IgD-negative memory B cell (primary cell): ENCODE results near the gene DNAAF6. TPM values are rescaled to one million over a fixed set of nuclear protein-coding genes. Genes with fewer than 3 reads are reported as not detected.

Source experiments
- H3K27ac Mint-ChIP-seq, 3 donors: one replicate each; pipeline ENCODE4 v1.8.0; 2020 to 2022; ENCODE audit warnings: mild to moderate bottlenecking in 3 of 3, mixed read lengths in 3 of 3, moderate library complexity in 1 of 3
- H3K27me3 Mint-ChIP-seq: one replicate; pipeline ENCODE4 v1.8.0; 2021; ENCODE audit warnings: mixed read lengths
- H3K36me3 Mint-ChIP-seq: one replicate; pipeline ENCODE4 v1.8.0; 2020; ENCODE audit warnings: mild to moderate bottlenecking, mixed read lengths
- H3K4me1 Mint-ChIP-seq, 3 donors: one replicate each; pipeline ENCODE4 v1.8.0; 2020 to 2022; ENCODE audit warnings: mixed read lengths in 3 of 3, mild to moderate bottlenecking in 1 of 3
- H3K4me3 Mint-ChIP-seq, 4 donors: one replicate each; pipeline ENCODE4 v1.8.0; 2020 to 2022; ENCODE audit warnings: mild to moderate bottlenecking in 4 of 4, mixed read lengths in 4 of 4, moderate library complexity in 3 of 4
- H3K9me3 Mint-ChIP-seq, 3 donors: one replicate each; pipeline ENCODE4 v1.8.0; 2020 to 2021; ENCODE audit warnings: mixed read lengths in 3 of 3, mild to moderate bottlenecking in 1 of 3
- polyA plus RNA-seq: library from polyadenylated mRNA; unstranded; fragments of 300-500 nt; fragmentation: Illumina TruSeq; gene quantifications from one replicate; pipeline ENCODE4 v1.2.3, GENCODE V29; 2021

DNAAF6 gene
- polyA plus RNA-seq, 1 donor from 2014 or later: not detected

DNA sequence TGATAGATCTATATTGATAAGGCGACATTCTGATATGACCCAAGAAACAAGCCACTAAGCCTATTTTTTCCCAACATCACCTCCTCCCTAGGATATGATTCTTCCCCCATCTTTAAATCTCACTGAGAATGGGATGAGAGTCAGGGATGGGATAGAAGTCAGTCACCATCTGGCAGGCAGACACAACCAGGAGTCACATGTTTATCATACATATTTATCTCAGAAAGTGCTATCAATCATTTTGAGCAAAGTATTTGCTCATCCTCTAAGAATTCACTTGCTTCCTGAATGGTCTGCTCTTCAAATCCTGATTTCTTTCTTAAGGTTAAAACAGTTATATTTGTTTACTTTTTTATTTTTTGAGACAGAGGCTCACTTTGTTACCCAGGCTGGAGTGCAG, 20.3 kb downstream of the DNAAF6 start:
- no peak overlapping the region for H3K4me3 Mint-ChIP-seq
- no peaks in the 10 kb centered on the region for H3K9me3 Mint-ChIP-seq
- no peaks in the 10 kb centered on the region for H3K36me3 Mint-ChIP-seq
- no peak overlapping the region for H3K27ac Mint-ChIP-seq
- peaks cover 2 to 4% (median 4%) of the 10 kb centered on the region in 3 donors for H3K4me1 Mint-ChIP-seq
- H3K27me3 Mint-ChIP-seq: peaks cover 2% of the 10 kb centered on the region

DNA sequence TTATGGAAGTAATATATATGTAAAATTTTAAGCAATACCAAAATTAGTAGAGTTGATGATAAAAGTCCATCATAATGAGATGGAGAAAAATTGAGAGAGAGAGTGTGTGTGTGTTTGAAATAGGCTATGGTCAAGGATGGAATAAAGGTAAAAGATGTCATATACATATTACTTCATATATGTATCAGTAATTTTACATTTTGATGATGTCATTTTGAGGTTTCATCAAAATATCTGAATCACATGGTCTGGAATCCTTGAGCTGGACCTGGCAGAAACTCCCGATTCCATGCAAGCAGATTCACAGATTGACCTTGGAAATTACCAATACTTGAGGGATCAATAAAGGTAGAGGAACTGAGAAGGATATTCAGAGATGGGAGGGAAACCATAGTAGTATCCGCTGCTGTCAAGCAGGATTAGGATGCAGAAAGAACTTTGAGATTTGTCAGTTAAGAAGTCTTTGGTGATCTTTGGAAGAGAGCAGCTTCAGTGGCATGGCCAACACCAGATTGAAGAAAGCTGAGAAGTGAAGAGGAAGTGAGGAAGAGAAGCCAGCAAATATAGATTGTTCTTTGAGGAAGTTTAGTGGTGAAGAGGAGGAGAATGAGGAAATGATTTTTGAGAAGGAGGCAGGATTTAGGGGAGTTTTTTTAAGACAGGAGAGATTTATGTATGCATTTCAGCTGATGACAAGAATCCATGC, 21.5 kb downstream of the DNAAF6 start:
- H3K27ac Mint-ChIP-seq: no peak overlapping the region
- H3K4me1 Mint-ChIP-seq: peaks cover 2 to 4% (median 4%) of the 10 kb centered on the region in 3 donors
- H3K4me3 Mint-ChIP-seq: no peak overlapping the region
- H3K27me3 Mint-ChIP-seq: peaks cover 2% of the 10 kb centered on the region
- H3K36me3 Mint-ChIP-seq: no peaks in the 10 kb centered on the region
- H3K9me3 Mint-ChIP-seq: no peaks in the 10 kb centered on the region

DNA sequence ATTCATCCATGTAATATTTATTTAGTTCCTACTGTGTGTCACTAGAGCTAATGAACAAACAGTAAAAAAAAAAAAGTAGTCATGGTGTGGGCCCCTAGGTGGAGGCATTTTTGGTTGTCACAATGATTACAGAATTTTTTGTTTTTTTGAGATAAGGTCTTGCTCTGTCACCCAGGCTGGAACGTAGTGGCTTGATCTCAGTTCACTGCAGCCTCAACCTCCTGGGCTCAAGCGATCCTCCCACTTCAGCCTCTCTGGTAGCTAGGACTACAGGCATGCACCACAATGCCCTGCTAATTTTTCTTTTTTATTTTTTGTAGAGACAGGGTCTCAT, 22.0 kb downstream of the DNAAF6 start:
- H3K4me3 Mint-ChIP-seq: no peak overlapping the region
- no peaks in the 10 kb centered on the region for H3K9me3 Mint-ChIP-seq
- H3K27me3 Mint-ChIP-seq: peaks cover 2% of the 10 kb centered on the region
- no peaks in the 10 kb centered on the region for H3K36me3 Mint-ChIP-seq
- no peak overlapping the region for H3K27ac Mint-ChIP-seq
- H3K4me1 Mint-ChIP-seq: peaks cover 2 to 4% (median 4%) of the 10 kb centered on the region in 3 donors

GRCh38 chrX:107272431-107272921, 66.1 kb downstream of the DNAAF6 start:
- peaks cover 0 to 3% (median 0%) of the 10 kb centered on the region in 3 donors for H3K4me1 Mint-ChIP-seq
- no peak overlapping the region for H3K27ac Mint-ChIP-seq
- peaks cover 9% of the 10 kb centered on the region for H3K27me3 Mint-ChIP-seq
- H3K36me3 Mint-ChIP-seq: no peaks in the 10 kb centered on the region
- H3K9me3 Mint-ChIP-seq: peaks cover 0 to 4% (median 4%) of the 10 kb centered on the region in 3 donors
- no peak overlapping the region for H3K4me3 Mint-ChIP-seq

DNA sequence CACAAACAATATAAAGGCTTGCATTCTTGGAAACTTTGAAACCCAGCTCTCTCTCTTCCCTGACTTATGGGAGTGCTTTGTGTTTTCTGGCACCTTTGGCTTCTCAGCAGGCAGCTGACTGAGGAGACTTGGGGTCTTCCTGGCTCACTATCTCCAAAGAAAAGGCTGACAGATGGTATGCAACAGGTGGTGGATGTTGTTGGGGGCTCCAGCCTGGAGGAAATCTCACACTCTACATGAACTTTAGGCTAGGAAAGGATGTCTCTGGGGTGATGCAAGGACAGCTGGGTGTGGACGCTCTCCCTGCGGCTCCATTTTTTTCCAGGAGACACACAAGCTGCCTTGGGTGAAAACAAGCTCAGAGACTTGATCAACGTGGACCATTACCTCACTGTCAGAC, 67.4 kb downstream of the DNAAF6 start:
- Mint-ChIP-seq H3K9me3 (peaks cover 0 to 4% (median 4%) of the 10 kb centered on the region in 3 donors), H3K4me1 (peaks cover 0 to 3% (median 0%) of the 10 kb centered on the region in 3 donors), H3K27ac (no peak overlapping the region), H3K27me3 (peaks cover 8% of the 10 kb centered on the region), H3K36me3 (no peaks in the 10 kb centered on the region), H3K4me3 (peak overlapping the region in 1 of 4 donors; percentile 49)

DNA sequence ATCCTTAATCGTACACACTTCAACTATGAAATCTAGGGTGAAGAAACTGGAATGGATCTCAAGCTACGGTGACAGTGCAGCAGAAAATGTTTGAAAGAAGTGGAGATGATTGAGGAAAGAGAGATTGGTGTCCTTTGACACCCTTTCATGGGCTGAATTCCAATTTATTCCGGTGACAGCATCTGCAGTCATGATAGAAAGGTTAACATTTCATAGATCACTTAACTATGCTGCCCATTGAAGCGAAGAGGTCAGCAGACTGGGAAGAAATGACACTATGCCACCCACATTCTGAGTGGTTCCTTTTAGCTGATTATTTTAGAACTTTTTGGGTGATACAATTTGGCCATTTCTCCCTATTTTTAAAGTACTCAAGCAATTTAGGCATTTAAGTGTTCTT, 82.3 kb downstream of the DNAAF6 start:
- H3K4me3 Mint-ChIP-seq: no peak overlapping the region
- H3K27ac Mint-ChIP-seq: no peak overlapping the region
- no peaks in the 10 kb centered on the region for H3K36me3 Mint-ChIP-seq
- peaks cover 4% of the 10 kb centered on the region for H3K27me3 Mint-ChIP-seq
- H3K4me1 Mint-ChIP-seq: no peaks in the 10 kb centered on the region
- no peaks in the 10 kb centered on the region for H3K9me3 Mint-ChIP-seq

DNA sequence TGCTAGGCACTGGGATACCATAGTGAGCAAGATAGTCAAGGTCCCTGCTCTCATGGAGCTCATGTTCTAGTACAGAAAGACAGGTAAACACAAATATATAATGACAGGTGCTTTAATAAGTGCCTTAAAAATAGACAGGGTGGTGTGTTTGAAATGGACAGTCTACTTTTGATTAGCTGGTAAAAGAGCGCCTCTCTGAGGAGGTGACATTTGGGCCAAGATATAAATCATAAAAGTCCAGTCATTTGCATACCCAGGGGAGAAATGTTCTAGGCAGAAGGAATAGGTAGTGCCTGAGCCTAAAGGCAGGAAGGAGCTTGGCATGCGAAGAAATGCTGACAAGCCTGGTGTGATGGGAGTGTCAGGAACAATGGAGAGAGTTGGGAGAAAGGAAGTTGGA, 83.6 kb downstream of the DNAAF6 start:
- H3K27ac Mint-ChIP-seq: no peak overlapping the region
- H3K9me3 Mint-ChIP-seq: no peaks in the 10 kb centered on the region
- no peak overlapping the region for H3K4me3 Mint-ChIP-seq
- H3K36me3 Mint-ChIP-seq: no peaks in the 10 kb centered on the region
- H3K4me1 Mint-ChIP-seq: no peaks in the 10 kb centered on the region
- H3K27me3 Mint-ChIP-seq: peaks cover 4% of the 10 kb centered on the region

GRCh38 chrX:107293056-107293455, 86.6 kb downstream of the DNAAF6 start:
- H3K4me3 Mint-ChIP-seq: no peak overlapping the region
- peaks cover 0 to 2% (median 0%) of the 10 kb centered on the region in 3 donors for H3K4me1 Mint-ChIP-seq
- no peaks in the 10 kb centered on the region for H3K36me3 Mint-ChIP-seq
- H3K27me3 Mint-ChIP-seq: peaks cover 3% of the 10 kb centered on the region
- peaks cover 0 to 2% (median 1%) of the 10 kb centered on the region in 3 donors for H3K9me3 Mint-ChIP-seq
- no peak overlapping the region for H3K27ac Mint-ChIP-seq

Other genes starting within 250 kb of the DNAAF6 start
- 4.2 TPM for gene MORC4, start 206.4 kb upstream of the DNAAF6 start, polyA plus RNA-seq
- 22.6 TPM for gene RBM41, start 87.8 kb upstream of the DNAAF6 start, polyA plus RNA-seq
- gene NUP62CL, start 178 bp upstream of the DNAAF6 start, polyA plus RNA-seq: 3.1 TPM
- not detected for gene FRMPD3, start 243.0 kb downstream of the DNAAF6 start, polyA plus RNA-seq